ENCODE data around the gene ANTXR2. TPM values are rescaled to one million over a fixed set of nuclear protein-coding genes. Genes with fewer than 3 reads are reported as not detected.

Gene ANTXR2
- total and polyA plus RNA-seq, 4 donors: 35.3 to 74.6 (median 41.2) TPM

- WGBS (ENCODE audit: insufficient coverage): no CpG with 5 or more reads among the region's 1 CpG
- Histone ChIP-seq H3K27ac (ENCODE audit: low read depth, low read length) (no peak overlapping the region), H3K9me3 (ENCODE audit: control insufficient read depth, insufficient read depth, low read length) (peaks cover 2% of the 10 kb centered on the region), H3K4me3 (ENCODE audit: low read depth, low read length) (no peak overlapping the region), H3K36me3 (ENCODE audit: control insufficient read depth, insufficient read depth, low read length) (no peaks in the 10 kb centered on the region), H3K27me3 (ENCODE audit: control insufficient read depth, insufficient read depth, low read length) (no peaks in the 10 kb centered on the region), H3K4me1 (ENCODE audit: control insufficient read depth, insufficient read depth, low read length) (no peaks in the 10 kb centered on the region)
- no peak for DNase-seq (ENCODE audit: low read depth in 4 of 6, low spot score in 6 of 6)
These were observed 85.6 kb downstream of the ANTXR2 start for GRCh38 chr4:79987401-79987800.

- no peaks in the 10 kb centered on the region for H3K36me3 ChIP-seq (ENCODE audit: control insufficient read depth, insufficient read depth, low read length)
- WGBS (ENCODE audit: insufficient coverage): no CpG with 5 or more reads among the region's 4 CpGs
- peaks cover 2% of the 10 kb centered on the region for H3K9me3 ChIP-seq (ENCODE audit: control insufficient read depth, insufficient read depth, low read length)
- no peak overlapping the region for H3K4me3 ChIP-seq (ENCODE audit: low read depth, low read length)
- no peak overlapping the region for H3K27ac ChIP-seq (ENCODE audit: low read depth, low read length)
- H3K27me3 ChIP-seq (ENCODE audit: control insufficient read depth, insufficient read depth, low read length): no peaks in the 10 kb centered on the region
- no peaks in the 10 kb centered on the region for H3K4me1 ChIP-seq (ENCODE audit: control insufficient read depth, insufficient read depth, low read length)
- DNase-seq (ENCODE audit: low read depth in 4 of 6, low spot score in 6 of 6): no peak
These were observed 89.6 kb downstream of the ANTXR2 start for GRCh38 chr4:79983431-79983830.

- H3K27me3 ChIP-seq (ENCODE audit: control insufficient read depth, insufficient read depth, low read length): no peaks in the 10 kb centered on the region
- H3K36me3 ChIP-seq (ENCODE audit: control insufficient read depth, insufficient read depth, low read length): no peaks in the 10 kb centered on the region
- no peak for DNase-seq (ENCODE audit: low read depth in 4 of 6, low spot score in 6 of 6)
- no CpG with 5 or more reads among the region's 1 CpG for WGBS (ENCODE audit: insufficient coverage)
- no peaks in the 10 kb centered on the region for H3K4me1 ChIP-seq (ENCODE audit: control insufficient read depth, insufficient read depth, low read length)
- H3K27ac ChIP-seq (ENCODE audit: low read depth, low read length): no peak overlapping the region
- H3K4me3 ChIP-seq (ENCODE audit: low read depth, low read length): no peak overlapping the region
- peaks cover 2% of the 10 kb centered on the region for H3K9me3 ChIP-seq (ENCODE audit: control insufficient read depth, insufficient read depth, low read length)
These were observed 90.3 kb downstream of the ANTXR2 start for GRCh38 chr4:79982601-79983322.

- peak in 1 of 6 donors; percentile 38 for DNase-seq (ENCODE audit: low read depth in 4 of 6, low spot score in 6 of 6)
- no peaks in the 10 kb centered on the region for H3K27me3 ChIP-seq (ENCODE audit: control insufficient read depth, insufficient read depth, low read length)
- no peaks in the 10 kb centered on the region for H3K4me1 ChIP-seq (ENCODE audit: control insufficient read depth, insufficient read depth, low read length)
- no CpG with 5 or more reads among the region's 2 CpGs for WGBS (ENCODE audit: insufficient coverage)
- H3K9me3 ChIP-seq (ENCODE audit: control insufficient read depth, insufficient read depth, low read length): no peaks in the 10 kb centered on the region
- H3K4me3 ChIP-seq (ENCODE audit: low read depth, low read length): no peak overlapping the region
- H3K27ac ChIP-seq (ENCODE audit: low read depth, low read length): no peak overlapping the region
- H3K36me3 ChIP-seq (ENCODE audit: control insufficient read depth, insufficient read depth, low read length): no peaks in the 10 kb centered on the region
These were observed 92.6 kb downstream of the ANTXR2 start for GRCh38 chr4:79980448-79980847.

- Histone ChIP-seq H3K9me3 (ENCODE audit: control insufficient read depth, insufficient read depth, low read length) (no peaks in the 10 kb centered on the region), H3K27me3 (ENCODE audit: control insufficient read depth, insufficient read depth, low read length) (no peaks in the 10 kb centered on the region), H3K27ac (ENCODE audit: low read depth, low read length) (no peak overlapping the region), H3K4me3 (ENCODE audit: low read depth, low read length) (no peak overlapping the region), H3K36me3 (ENCODE audit: control insufficient read depth, insufficient read depth, low read length) (no peaks in the 10 kb centered on the region), H3K4me1 (ENCODE audit: control insufficient read depth, insufficient read depth, low read length) (no peaks in the 10 kb centered on the region)
- no CpG with 5 or more reads among the region's 1 CpG for WGBS (ENCODE audit: insufficient coverage)
- DNase-seq (ENCODE audit: low read depth in 4 of 6, low spot score in 6 of 6): no peak
These were observed 93.1 kb downstream of the ANTXR2 start for GRCh38 chr4:79979785-79980437.

GRCh38 chr4:79977131-79977840 lies 95.7 kb downstream of the ANTXR2 start:
- H3K4me1 ChIP-seq (ENCODE audit: control insufficient read depth, insufficient read depth, low read length): no peaks in the 10 kb centered on the region
- H3K4me3 ChIP-seq (ENCODE audit: low read depth, low read length): no peak overlapping the region
- H3K9me3 ChIP-seq (ENCODE audit: control insufficient read depth, insufficient read depth, low read length): no peaks in the 10 kb centered on the region
- no CpG with 5 or more reads among the region's 7 CpGs for WGBS (ENCODE audit: insufficient coverage)
- no peaks in the 10 kb centered on the region for H3K36me3 ChIP-seq (ENCODE audit: control insufficient read depth, insufficient read depth, low read length)
- no peak overlapping the region for H3K27ac ChIP-seq (ENCODE audit: low read depth, low read length)
- H3K27me3 ChIP-seq (ENCODE audit: control insufficient read depth, insufficient read depth, low read length): no peaks in the 10 kb centered on the region
- no peak for DNase-seq (ENCODE audit: low read depth in 4 of 6, low spot score in 6 of 6)

GRCh38 chr4:79964400-79965211 lies 108.4 kb downstream of the ANTXR2 start:
- no peaks in the 10 kb centered on the region for H3K36me3 ChIP-seq (ENCODE audit: control insufficient read depth, insufficient read depth, low read length)
- H3K27ac ChIP-seq (ENCODE audit: low read depth, low read length): peak overlapping the region; percentile 82
- peak; percentile 21 to 80 (median 56) for DNase-seq (ENCODE audit: low read depth in 4 of 6, low spot score in 6 of 6)
- WGBS (ENCODE audit: insufficient coverage): 6% methylated on average over 55 of the region's 60 CpGs
- no peaks in the 10 kb centered on the region for H3K9me3 ChIP-seq (ENCODE audit: control insufficient read depth, insufficient read depth, low read length)
- H3K4me3 ChIP-seq (ENCODE audit: low read depth, low read length): peak overlapping the region; percentile 47
- peaks cover 12% of the 10 kb centered on the region for H3K27me3 ChIP-seq (ENCODE audit: control insufficient read depth, insufficient read depth, low read length)
- peaks cover 9% of the 10 kb centered on the region for H3K4me1 ChIP-seq (ENCODE audit: control insufficient read depth, insufficient read depth, low read length)

GRCh38 chr4:79964020-79964399 lies 109.0 kb downstream of the ANTXR2 start:
- Histone ChIP-seq H3K4me1 (ENCODE audit: control insufficient read depth, insufficient read depth, low read length) (peaks cover 9% of the 10 kb centered on the region), H3K9me3 (ENCODE audit: control insufficient read depth, insufficient read depth, low read length) (no peaks in the 10 kb centered on the region), H3K27ac (ENCODE audit: low read depth, low read length) (peak overlapping the region; percentile 82), H3K36me3 (ENCODE audit: control insufficient read depth, insufficient read depth, low read length) (no peaks in the 10 kb centered on the region), H3K27me3 (ENCODE audit: control insufficient read depth, insufficient read depth, low read length) (peaks cover 12% of the 10 kb centered on the region), H3K4me3 (ENCODE audit: low read depth, low read length) (peak overlapping the region; percentile 47)
- DNase-seq (ENCODE audit: low read depth in 4 of 6, low spot score in 6 of 6): peak in 1 of 6 donors; percentile 15
- 40% methylated on average over 1 of the region's 8 CpGs for WGBS (ENCODE audit: insufficient coverage)

- WGBS (ENCODE audit: insufficient coverage): 70% methylated on average over 2 of the region's 7 CpGs
- peaks cover 5% of the 10 kb centered on the region for H3K4me1 ChIP-seq (ENCODE audit: control insufficient read depth, insufficient read depth, low read length)
- DNase-seq (ENCODE audit: low read depth in 4 of 6, low spot score in 6 of 6): no peak
- H3K27me3 ChIP-seq (ENCODE audit: control insufficient read depth, insufficient read depth, low read length): peaks cover 8% of the 10 kb centered on the region
- H3K9me3 ChIP-seq (ENCODE audit: control insufficient read depth, insufficient read depth, low read length): no peaks in the 10 kb centered on the region
- no peak overlapping the region for H3K27ac ChIP-seq (ENCODE audit: low read depth, low read length)
- H3K4me3 ChIP-seq (ENCODE audit: low read depth, low read length): no peak overlapping the region
- no peaks in the 10 kb centered on the region for H3K36me3 ChIP-seq (ENCODE audit: control insufficient read depth, insufficient read depth, low read length)
These were observed 113.4 kb downstream of the ANTXR2 start for GRCh38 chr4:79959652-79960051.

Measured in spinal cord (tissue), 10 donors.